Liver (tissue), 9 donors: Measurements from ENCODE around the gene PTPN14. TPM values are rescaled to one million over a fixed set of nuclear protein-coding genes. Genes with fewer than 3 reads are reported as not detected.

Experiments used
- DNase-seq: peaks from one replicate; pipeline ENCODE4 v3.0.0-alpha.2; 2017; ENCODE audit warnings: low spot score
- H3K27ac ChIP-seq, 2 donors: one replicate each; pipeline ENCODE4 v1.7.0; 2013; ENCODE audit warnings: inconsistent platforms in 2 of 2, low read length in 2 of 2, control low read depth in 1 of 2, low read depth in 1 of 2, mild to moderate bottlenecking in 1 of 2
- H3K27me3 ChIP-seq, 4 donors: one replicate each; pipeline versions ENCODE4 v1.6.1 to v1.7.0; 2013; ENCODE audit warnings: low read length in 3 of 4, inconsistent platforms in 1 of 4, mild to moderate bottlenecking in 1 of 4, moderate library complexity in 1 of 4; ENCODE audit not compliant: control insufficient read depth in 4 of 4, insufficient read depth in 4 of 4
- H3K36me3 ChIP-seq, 4 donors: one replicate each; pipeline versions ENCODE4 v1.6.1 to v1.7.0; 2013; ENCODE audit warnings: low read length in 3 of 4, mild to moderate bottlenecking in 3 of 4, low read depth in 1 of 4, moderate library complexity in 1 of 4; ENCODE audit not compliant: control insufficient read depth in 4 of 4, insufficient read depth in 3 of 4
- H3K4me1 ChIP-seq, 4 donors: one replicate each; pipeline versions ENCODE4 v1.6.1 to v1.7.0; 2013; ENCODE audit warnings: low read length in 3 of 4, mild to moderate bottlenecking in 3 of 4, moderate library complexity in 1 of 4; ENCODE audit not compliant: control insufficient read depth in 4 of 4, insufficient read depth in 4 of 4
- H3K4me3 ChIP-seq, 3 donors: one replicate each; pipeline versions ENCODE4 v1.6.1 to v1.7.0; 2013; ENCODE audit warnings: low read length in 3 of 3, control low read depth in 1 of 3, low read depth in 1 of 3, mild to moderate bottlenecking in 1 of 3
- H3K9ac ChIP-seq, 2 donors: one replicate each; pipeline ENCODE4 v1.7.0; 2013; ENCODE audit warnings: low read length in 2 of 2, mild to moderate bottlenecking in 2 of 2, moderate library complexity in 2 of 2, control low read depth in 1 of 2, low read depth in 1 of 2
- H3K9me3 ChIP-seq, 4 donors: one replicate each; pipeline versions ENCODE4 v1.6.1 to v1.7.0; 2013; ENCODE audit warnings: low read length in 3 of 4; ENCODE audit not compliant: control insufficient read depth in 4 of 4
- EGR1 ChIP-seq, 2 donors: IDR thresholded peaks; 2 replicates each; pipeline ENCODE4 v1.6.1; 2016 to 2018; ENCODE audit warnings: antibody characterized with exemption in 2 of 2, low read depth in 2 of 2
- FOXA1 ChIP-seq: IDR thresholded peaks from 2 replicates; pipeline ENCODE4 v1.6.1; 2016; ENCODE audit warnings: antibody characterized with exemption
- FOXA2 ChIP-seq: IDR thresholded peaks from 2 replicates; pipeline ENCODE4 v1.6.1; 2016; ENCODE audit warnings: antibody characterized with exemption
- GABPA ChIP-seq, 2 donors: IDR thresholded peaks in 1 of 2; conservative IDR thresholded peaks in 1 of 2; 2 replicates each; pipeline ENCODE4 v1.6.1; 2016; ENCODE audit warnings: antibody characterized with exemption in 2 of 2, mild to moderate bottlenecking in 1 of 2, moderate library complexity in 1 of 2
- HNF4A ChIP-seq, 2 donors: conservative IDR thresholded peaks; 2 replicates each; pipeline ENCODE4 v1.6.1; 2016; ENCODE audit warnings: antibody characterized with exemption in 2 of 2, mild to moderate bottlenecking in 2 of 2
- HNF4G ChIP-seq: IDR thresholded peaks from 2 replicates; pipeline ENCODE4 v1.6.1; 2016; ENCODE audit warnings: antibody characterized with exemption
- JUND ChIP-seq, 2 donors: IDR thresholded peaks; 2 replicates each; pipeline ENCODE4 v1.6.1; 2016; ENCODE audit warnings: antibody characterized with exemption in 2 of 2
- NR2F2 ChIP-seq: IDR thresholded peaks from 2 replicates; pipeline ENCODE4 v1.6.1; 2016; ENCODE audit warnings: antibody characterized with exemption
- RAD21 ChIP-seq, 2 donors: IDR thresholded peaks; 2 replicates each; pipeline ENCODE4 v1.6.1; 2016; ENCODE audit warnings: antibody characterized with exemption in 2 of 2, mild to moderate bottlenecking in 2 of 2
- RXRA ChIP-seq, 2 donors: IDR thresholded peaks; 2 replicates each; pipeline ENCODE4 v1.6.1; 2017 to 2018; ENCODE audit warnings: antibody characterized with exemption in 2 of 2, mild to moderate bottlenecking in 1 of 2
- SP1 ChIP-seq: IDR thresholded peaks from 2 replicates; pipeline ENCODE4 v1.6.1; 2018; ENCODE audit warnings: antibody characterized with exemption, mild to moderate bottlenecking
- TAF1 ChIP-seq: conservative IDR thresholded peaks from 2 replicates; pipeline ENCODE4 v1.6.1; 2016; ENCODE audit warnings: antibody characterized with exemption, mild to moderate bottlenecking
- YY1 ChIP-seq: IDR thresholded peaks from 2 replicates; pipeline ENCODE4 v1.6.1; 2016; ENCODE audit warnings: antibody characterized with exemption, mild to moderate bottlenecking
- WGBS: extraction: QIAGEN DNeasy Blood & Tissue Kit; methylation state at CpG from one replicate; pipeline ENCODE4 v1.1.7; 2013; 5-methylcytosine and 5-hydroxymethylcytosine counted together
- polyA plus RNA-seq, 2 donors: library from polyadenylated mRNA; stranded (reverse) in 1 of 2; unstranded in 1 of 2; fragments of 200-250 nt in 1 of 2; fragments of >200 nt in 1 of 2; fragmentation: Nextera tagmentation in 1 of 2; extraction: Ambion mirVana in 1 of 2; gene quantifications; one replicate each; pipeline versions ENCODE4 v1.2.1 to v1.2.3, GENCODE V29; 2013 to 2015
- total RNA-seq, 2 donors: library from RNA; depleted of rRNA; stranded (reverse); fragments of >200 nt; gene quantifications; one replicate each; pipeline ENCODE4 v1.2.3, GENCODE V29; 2014
- TF ChIP-seq, protein P1 (sequence below): IDR thresholded peaks from 2 replicates; pipeline ENCODE4 v1.6.1; 2016; ENCODE audit warnings: antibody characterized with exemption
- TF ChIP-seq, protein P2 (sequence below): IDR thresholded peaks from 2 replicates; pipeline ENCODE4 v1.6.1; 2016; ENCODE audit warnings: antibody characterized with exemption
- TF ChIP-seq, protein P3 (sequence below): IDR thresholded peaks from 2 replicates; pipeline ENCODE4 v1.6.1; 2016; ENCODE audit warnings: antibody characterized with exemption
- TF ChIP-seq, protein P4 (sequence below): IDR thresholded peaks from 2 replicates; pipeline ENCODE4 v1.6.1; 2016; ENCODE audit warnings: antibody characterized with exemption, mild to moderate bottlenecking
- TF ChIP-seq, protein P5 (sequence below): fragments of 150-350 bp; IDR thresholded peaks from 2 replicates; pipeline ENCODE4 v1.5.1; 2017; ENCODE audit warnings: improper control_type of control experiment, low read depth, low read length; ENCODE audit not compliant: missing input control
- donor health status: healthy.
- donor health status: healthy.
- donor health status: healthy.
- donor health status: healthy.
- donor health status: healthy.

The PTPN14 gene
- total and polyA plus RNA-seq, 4 donors: 0.54 to 3.2 (median 1.5) TPM

DNA sequence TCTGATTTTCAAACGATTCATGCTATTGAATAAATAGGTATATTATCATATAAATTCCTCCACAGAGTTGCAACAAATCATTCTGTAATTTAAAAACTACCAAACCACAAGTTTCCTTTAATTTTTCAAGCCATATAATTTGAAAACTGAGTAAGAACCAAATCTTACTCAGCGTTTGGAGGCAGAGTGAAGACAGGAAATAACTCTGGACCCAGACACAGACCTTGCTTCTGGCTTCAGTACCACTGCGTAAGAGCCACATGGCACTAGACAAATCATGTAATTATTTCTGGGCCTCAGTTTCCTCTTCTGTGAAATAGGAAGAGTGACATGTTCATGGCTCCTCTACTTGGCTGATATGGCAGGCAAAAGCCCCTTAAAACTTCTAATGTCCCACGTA is 188.0 kb downstream of the PTPN14 start:
- Histone ChIP-seq H3K9me3 (no peaks in the 10 kb centered on the region), H3K36me3 (no peaks in the 10 kb centered on the region), H3K4me1 (no peaks in the 10 kb centered on the region), H3K4me3 (no peak overlapping the region), H3K9ac (no peak overlapping the region), H3K27me3 (no peaks in the 10 kb centered on the region), H3K27ac (no peak overlapping the region)
- DNase-seq: no peak
- 74% methylated on average over 4 of the region's 4 CpGs for WGBS
- TF ChIP-seq YY1 (no peak), RXRA (IDR thresholded peaks at IDR 0.05) (no peak), TAF1 (no peak), FOXA2 (no peak)
- TF ChIP-seq, protein P1, sequence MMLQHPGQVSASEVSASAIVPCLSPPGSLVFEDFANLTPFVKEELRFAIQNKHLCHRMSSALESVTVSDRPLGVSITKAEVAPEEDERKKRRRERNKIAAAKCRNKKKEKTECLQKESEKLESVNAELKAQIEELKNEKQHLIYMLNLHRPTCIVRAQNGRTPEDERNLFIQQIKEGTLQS: no peak
- TF ChIP-seq, protein P2, sequence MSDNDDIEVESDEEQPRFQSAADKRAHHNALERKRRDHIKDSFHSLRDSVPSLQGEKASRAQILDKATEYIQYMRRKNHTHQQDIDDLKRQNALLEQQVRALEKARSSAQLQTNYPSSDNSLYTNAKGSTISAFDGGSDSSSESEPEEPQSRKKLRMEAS: no peak

DNA sequence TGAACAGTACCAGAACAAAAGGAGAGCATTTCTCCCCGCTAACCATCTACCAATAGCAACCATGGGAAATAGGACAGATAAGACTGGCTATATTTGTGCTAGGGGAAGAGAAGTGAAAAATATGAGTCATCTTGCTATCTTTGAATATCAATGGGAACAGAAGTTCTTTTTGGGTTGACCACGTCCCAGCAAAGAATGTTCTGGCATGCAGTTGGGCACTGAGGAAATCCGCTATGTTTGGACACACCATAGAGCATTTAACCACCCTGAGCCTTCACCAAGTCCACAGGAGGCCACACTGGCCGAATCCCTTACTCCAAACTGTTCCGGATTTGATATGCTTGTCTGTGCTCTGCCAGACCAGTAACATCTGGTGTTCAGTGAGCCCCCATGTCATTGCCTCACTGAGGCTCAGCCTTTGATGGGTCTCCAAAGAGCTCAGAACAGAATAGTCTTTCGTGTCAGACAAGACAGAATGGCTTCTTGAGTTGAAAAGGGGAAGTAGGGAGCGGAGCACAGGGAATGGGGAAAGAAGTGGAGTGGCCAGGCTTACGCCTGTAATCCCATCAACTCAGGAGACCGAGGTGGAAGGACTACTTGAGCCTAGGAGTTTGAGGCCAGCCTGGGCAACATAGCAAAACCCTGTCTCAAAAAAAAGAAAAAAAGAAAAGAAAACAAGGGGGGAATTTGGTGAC is 189.1 kb downstream of the PTPN14 start:
- Histone ChIP-seq H3K27ac (no peak overlapping the region), H3K27me3 (no peaks in the 10 kb centered on the region), H3K9me3 (no peaks in the 10 kb centered on the region), H3K9ac (no peak overlapping the region), H3K36me3 (no peaks in the 10 kb centered on the region), H3K4me3 (no peak overlapping the region), H3K4me1 (no peaks in the 10 kb centered on the region)
- TF ChIP-seq, protein P3, sequence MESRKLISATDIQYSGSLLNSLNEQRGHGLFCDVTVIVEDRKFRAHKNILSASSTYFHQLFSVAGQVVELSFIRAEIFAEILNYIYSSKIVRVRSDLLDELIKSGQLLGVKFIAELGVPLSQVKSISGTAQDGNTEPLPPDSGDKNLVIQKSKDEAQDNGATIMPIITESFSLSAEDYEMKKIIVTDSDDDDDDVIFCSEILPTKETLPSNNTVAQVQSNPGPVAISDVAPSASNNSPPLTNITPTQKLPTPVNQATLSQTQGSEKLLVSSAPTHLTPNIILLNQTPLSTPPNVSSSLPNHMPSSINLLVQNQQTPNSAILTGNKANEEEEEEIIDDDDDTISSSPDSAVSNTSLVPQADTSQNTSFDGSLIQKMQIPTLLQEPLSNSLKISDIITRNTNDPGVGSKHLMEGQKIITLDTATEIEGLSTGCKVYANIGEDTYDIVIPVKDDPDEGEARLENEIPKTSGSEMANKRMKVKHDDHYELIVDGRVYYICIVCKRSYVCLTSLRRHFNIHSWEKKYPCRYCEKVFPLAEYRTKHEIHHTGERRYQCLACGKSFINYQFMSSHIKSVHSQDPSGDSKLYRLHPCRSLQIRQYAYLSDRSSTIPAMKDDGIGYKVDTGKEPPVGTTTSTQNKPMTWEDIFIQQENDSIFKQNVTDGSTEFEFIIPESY: no peak
- no peak for TF ChIP-seq FOXA1
- no peak for TF ChIP-seq HNF4G
- TF ChIP-seq JUND (IDR thresholded peaks at IDR 0.05): peak; percentile 46 to 59
- TF ChIP-seq, protein P1: no peak
- WGBS: 78% methylated on average over 9 of the region's 9 CpGs
- no peak for DNase-seq

DNA sequence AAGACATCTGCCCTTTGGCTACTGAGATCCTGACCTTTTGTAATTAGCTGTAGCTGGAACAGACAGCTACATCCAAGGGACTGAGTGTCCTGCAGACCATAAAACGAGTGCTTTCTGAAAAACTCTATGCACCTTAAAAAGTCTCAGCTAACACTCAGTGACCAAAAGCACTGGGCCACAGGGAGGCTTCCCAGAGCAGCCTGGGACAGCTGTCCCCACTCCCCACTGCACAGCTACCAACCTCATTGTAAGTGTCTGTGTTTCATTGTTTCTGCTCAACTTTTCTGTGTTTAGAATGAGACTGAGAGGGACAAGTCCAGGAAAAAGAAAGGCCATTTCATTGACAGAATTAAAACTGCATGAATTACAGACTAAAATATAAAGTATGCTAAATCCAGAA is 189.8 kb downstream of the PTPN14 start:
- H3K9ac ChIP-seq: no peak overlapping the region
- DNase-seq: no peak
- WGBS: 70% methylated on average over 1 of the region's 1 CpG
- no peaks in the 10 kb centered on the region for H3K27me3 ChIP-seq
- H3K4me3 ChIP-seq: no peak overlapping the region
- no peaks in the 10 kb centered on the region for H3K9me3 ChIP-seq
- H3K27ac ChIP-seq: no peak overlapping the region
- H3K36me3 ChIP-seq: no peaks in the 10 kb centered on the region
- no peaks in the 10 kb centered on the region for H3K4me1 ChIP-seq
- TF ChIP-seq, protein P2: no peak
- TF ChIP-seq RXRA (IDR thresholded peaks at IDR 0.05) (no peak), FOXA1 (no peak), SP1 (no peak), GABPA (IDR thresholded peaks at IDR 0.05 in 1 of 2, conservative IDR thresholded peaks at IDR 0.05 in 1 of 2) (no peak), JUND (IDR thresholded peaks at IDR 0.05) (no peak), NR2F2 (no peak), HNF4A (conservative IDR thresholded peaks at IDR 0.05) (no peak), TAF1 (no peak), RAD21 (IDR thresholded peaks at IDR 0.05) (no peak), HNF4G (no peak), EGR1 (IDR thresholded peaks at IDR 0.05; ENCODE audit: low read depth in 2 of 2) (no peak), FOXA2 (no peak), YY1 (no peak)
- TF ChIP-seq, protein P4, sequence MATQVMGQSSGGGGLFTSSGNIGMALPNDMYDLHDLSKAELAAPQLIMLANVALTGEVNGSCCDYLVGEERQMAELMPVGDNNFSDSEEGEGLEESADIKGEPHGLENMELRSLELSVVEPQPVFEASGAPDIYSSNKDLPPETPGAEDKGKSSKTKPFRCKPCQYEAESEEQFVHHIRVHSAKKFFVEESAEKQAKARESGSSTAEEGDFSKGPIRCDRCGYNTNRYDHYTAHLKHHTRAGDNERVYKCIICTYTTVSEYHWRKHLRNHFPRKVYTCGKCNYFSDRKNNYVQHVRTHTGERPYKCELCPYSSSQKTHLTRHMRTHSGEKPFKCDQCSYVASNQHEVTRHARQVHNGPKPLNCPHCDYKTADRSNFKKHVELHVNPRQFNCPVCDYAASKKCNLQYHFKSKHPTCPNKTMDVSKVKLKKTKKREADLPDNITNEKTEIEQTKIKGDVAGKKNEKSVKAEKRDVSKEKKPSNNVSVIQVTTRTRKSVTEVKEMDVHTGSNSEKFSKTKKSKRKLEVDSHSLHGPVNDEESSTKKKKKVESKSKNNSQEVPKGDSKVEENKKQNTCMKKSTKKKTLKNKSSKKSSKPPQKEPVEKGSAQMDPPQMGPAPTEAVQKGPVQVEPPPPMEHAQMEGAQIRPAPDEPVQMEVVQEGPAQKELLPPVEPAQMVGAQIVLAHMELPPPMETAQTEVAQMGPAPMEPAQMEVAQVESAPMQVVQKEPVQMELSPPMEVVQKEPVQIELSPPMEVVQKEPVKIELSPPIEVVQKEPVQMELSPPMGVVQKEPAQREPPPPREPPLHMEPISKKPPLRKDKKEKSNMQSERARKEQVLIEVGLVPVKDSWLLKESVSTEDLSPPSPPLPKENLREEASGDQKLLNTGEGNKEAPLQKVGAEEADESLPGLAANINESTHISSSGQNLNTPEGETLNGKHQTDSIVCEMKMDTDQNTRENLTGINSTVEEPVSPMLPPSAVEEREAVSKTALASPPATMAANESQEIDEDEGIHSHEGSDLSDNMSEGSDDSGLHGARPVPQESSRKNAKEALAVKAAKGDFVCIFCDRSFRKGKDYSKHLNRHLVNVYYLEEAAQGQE: no peak
- TF ChIP-seq, protein P5, sequence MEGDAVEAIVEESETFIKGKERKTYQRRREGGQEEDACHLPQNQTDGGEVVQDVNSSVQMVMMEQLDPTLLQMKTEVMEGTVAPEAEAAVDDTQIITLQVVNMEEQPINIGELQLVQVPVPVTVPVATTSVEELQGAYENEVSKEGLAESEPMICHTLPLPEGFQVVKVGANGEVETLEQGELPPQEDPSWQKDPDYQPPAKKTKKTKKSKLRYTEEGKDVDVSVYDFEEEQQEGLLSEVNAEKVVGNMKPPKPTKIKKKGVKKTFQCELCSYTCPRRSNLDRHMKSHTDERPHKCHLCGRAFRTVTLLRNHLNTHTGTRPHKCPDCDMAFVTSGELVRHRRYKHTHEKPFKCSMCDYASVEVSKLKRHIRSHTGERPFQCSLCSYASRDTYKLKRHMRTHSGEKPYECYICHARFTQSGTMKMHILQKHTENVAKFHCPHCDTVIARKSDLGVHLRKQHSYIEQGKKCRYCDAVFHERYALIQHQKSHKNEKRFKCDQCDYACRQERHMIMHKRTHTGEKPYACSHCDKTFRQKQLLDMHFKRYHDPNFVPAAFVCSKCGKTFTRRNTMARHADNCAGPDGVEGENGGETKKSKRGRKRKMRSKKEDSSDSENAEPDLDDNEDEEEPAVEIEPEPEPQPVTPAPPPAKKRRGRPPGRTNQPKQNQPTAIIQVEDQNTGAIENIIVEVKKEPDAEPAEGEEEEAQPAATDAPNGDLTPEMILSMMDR: no peak
- TF ChIP-seq, protein P1: no peak
